Activated naive CD8-positive, alpha-beta T cell treated with anti-CD3 and anti-CD28 coated beads, Interleukin-2, amount 10 ng/mL, durations not matched to agents 7 days and 5 days (primary cell): ENCODE results near the gene RAB36. TPM values are rescaled to one million over a fixed set of nuclear protein-coding genes. Genes with fewer than 3 reads are reported as not detected.

ENCODE experiments used
- ATAC-seq: fragments of 150-1000 bp; cut with Tn5 transposase; one replicate; pipeline ENCODE4 v1.10.0; 2021; ENCODE audit warnings: low read depth, moderate library complexity
- POLR2A ChIA-PET: fragments of 350-600 bp; sonication (Branson Sonifier 250); formaldehyde crosslinking; loops from one replicate; lab custom pipeline; 2021; ENCODE audit warnings: antibody characterized with exemption; lab: Charles Lee
- DNase-seq: peaks from one replicate; pipeline ENCODE4 v3.0.0; 2021
- H3K27ac Mint-ChIP-seq: one replicate; pipeline ENCODE4 v1.8.0; 2022; ENCODE audit warnings: mild to moderate bottlenecking, mixed read lengths
- H3K27me3 Mint-ChIP-seq: one replicate; pipeline ENCODE4 v1.8.0; 2022; ENCODE audit warnings: mild to moderate bottlenecking, moderate library complexity, mixed read lengths
- H3K36me3 Mint-ChIP-seq: one replicate; pipeline ENCODE4 v1.8.0; 2021; ENCODE audit warnings: mild to moderate bottlenecking, mixed read lengths
- H3K4me1 Mint-ChIP-seq: one replicate; pipeline ENCODE4 v1.8.0; 2021; ENCODE audit warnings: mixed read lengths
- H3K4me3 Mint-ChIP-seq: one replicate; pipeline ENCODE4 v1.8.0; 2022; ENCODE audit warnings: mild to moderate bottlenecking, moderate library complexity, mixed read lengths
- H3K9me3 Mint-ChIP-seq: one replicate; pipeline ENCODE4 v1.8.0; 2021; ENCODE audit warnings: mixed read lengths
- total RNA-seq, 2 experiments: library from RNA; stranded (reverse); gene quantifications; one replicate each; pipeline ENCODE4 v1.2.3, GENCODE V29; 2021

Gene RAB36
- total RNA-seq, 2 experiments from 2014 or later = 0.68 to 1.3 TPM

DNA sequence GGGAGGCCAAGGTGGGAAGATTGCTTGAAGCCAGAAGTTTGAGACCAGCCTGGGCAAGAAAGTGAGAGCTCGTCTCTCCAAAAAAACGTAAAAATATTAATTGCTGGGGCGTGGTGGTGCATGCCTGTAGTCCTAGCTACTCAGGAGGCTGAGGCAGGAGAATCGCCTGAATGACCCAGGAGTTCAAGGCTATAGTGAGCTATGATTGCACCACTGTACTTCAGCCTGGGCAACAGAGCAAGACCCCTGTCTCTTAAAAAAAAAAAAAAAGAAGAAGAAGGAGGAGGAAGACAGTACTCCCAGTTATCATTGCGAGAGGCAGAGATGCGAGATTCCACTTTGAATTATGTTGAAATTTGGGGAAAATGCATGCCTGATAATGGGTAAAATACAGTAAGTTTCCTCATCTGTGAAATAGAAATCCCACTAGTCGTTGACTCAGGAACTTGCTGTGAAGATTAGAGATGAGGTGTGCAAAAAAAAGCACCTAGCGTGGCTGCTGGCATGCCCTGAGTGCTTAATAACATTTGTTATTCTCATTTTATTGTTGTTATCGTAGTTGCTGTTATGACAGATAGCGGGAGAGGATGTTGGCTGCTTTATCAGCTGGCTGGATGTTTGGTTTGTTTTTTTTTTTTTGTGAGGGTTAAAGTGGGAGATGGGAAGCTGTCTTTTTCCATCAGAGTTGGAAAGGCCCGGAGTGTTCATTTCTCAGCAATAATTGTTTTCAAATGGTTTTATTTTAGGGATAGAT, 68.5 kb downstream of the RAB36 start:
- no peak overlapping the region for H3K27ac Mint-ChIP-seq
- POLR2A ChIA-PET = interaction anchor here (0.6 kb wide), 1 partner anchor 73 kb away, joined by 3 read pairs; no protein-coding TSS in a partner anchor
- no peaks in the 10 kb centered on the region for H3K9me3 Mint-ChIP-seq
- H3K36me3 Mint-ChIP-seq = peaks cover 2% of the 10 kb centered on the region
- ATAC-seq (no peak), DNase-seq (no peak)
- peaks cover 30% of the 10 kb centered on the region for H3K4me1 Mint-ChIP-seq
- H3K4me3 Mint-ChIP-seq = no peak overlapping the region
- no peaks in the 10 kb centered on the region for H3K27me3 Mint-ChIP-seq

Other genes starting within 250 kb of the RAB36 start
- gene GNAZ, start 75.0 kb upstream of the RAB36 start, total RNA-seq = under 1 TPM; 0.20 to 0.22 TPM
- under 1 TPM; 0.50 to 0.94 TPM for gene RSPH14, start 3.5 kb upstream of the RAB36 start, total RNA-seq
- 10 to 100 TPM; 36.2 to 39.2 TPM for gene BCR, start 35.0 kb downstream of the RAB36 start, total RNA-seq